Heart left ventricle (tissue), 16 donors: Measurements from ENCODE around the gene TMEM123. TPM values are rescaled to one million over a fixed set of nuclear protein-coding genes. Genes with fewer than 3 reads are reported as not detected.
A peak's percentile ranks its signal among the peaks of the same experiment; 100 is the strongest.

ENCODE experiments used
- ATAC-seq, 4 donors: fragments of 200-7000 bp; cut with Tn5 transposase; one replicate each; pipeline ENCODE4 v1.9.1; 2020 to 2022; ENCODE audit warnings: moderate library complexity in 4 of 4, mild to moderate bottlenecking in 3 of 4, moderate number of reproducible peaks in 1 of 4
- DNase-seq, 5 donors: peaks; one replicate each; pipeline ENCODE4 v3.0.0-alpha.2; 2020
- H3K27ac ChIP-seq, 12 donors: fragments of 200-600 bp; sonication (generic) in 4 of 12; one replicate each; pipeline versions ENCODE4 v1.5.0 to v1.8.0; 2016 to 2022; ENCODE audit warnings: mild to moderate bottlenecking in 2 of 12
- H3K27me3 ChIP-seq, 9 donors: fragments of 200-600 bp; sonication (generic) in 2 of 9; one replicate each; pipeline versions ENCODE4 v1.5.1 to v1.8.0; 2016 to 2022; ENCODE audit warnings: mild to moderate bottlenecking in 3 of 9
- H3K36me3 ChIP-seq, 9 donors: fragments of 200-600 bp; sonication (generic) in 2 of 9; one replicate each; pipeline versions ENCODE4 v1.5.0 to v1.8.0; 2018 to 2022; ENCODE audit warnings: mild to moderate bottlenecking in 2 of 9
- H3K4me1 ChIP-seq, 12 donors: fragments of 200-600 bp; sonication (generic) in 4 of 12; one replicate each; pipeline versions ENCODE4 v1.5.0 to v1.8.0; 2016 to 2022; ENCODE audit warnings: mild to moderate bottlenecking in 3 of 12
- H3K4me3 ChIP-seq, 12 donors: fragments of 200-600 bp; sonication (generic) in 4 of 12; one replicate each; pipeline versions ENCODE4 v1.5.0 to v1.8.0; 2017 to 2022; ENCODE audit warnings: mild to moderate bottlenecking in 9 of 12, moderate library complexity in 4 of 12
- H3K9me3 ChIP-seq, 12 donors: fragments of 200-600 bp; sonication (generic) in 4 of 12; one replicate each; pipeline versions ENCODE4 v1.5.0 to v1.8.0; 2016 to 2022; ENCODE audit warnings: mild to moderate bottlenecking in 1 of 12
- POLR2A ChIP-seq, 2 donors: fragments of 450-650 bp; IDR thresholded peaks; one replicate each; pipeline ENCODE4 v1.6.1; 2017; ENCODE audit warnings: antibody characterized with exemption in 2 of 2, mild to moderate bottlenecking in 2 of 2, moderate library complexity in 2 of 2
- WGBS, 4 donors: extraction: QIAGEN DNeasy Blood & Tissue Kit in 2 of 4; methylation state at CpG; one replicate each; pipeline versions ENCODE4 v1.1.5 to v1.1.7; 2013 to 2018; 5-methylcytosine and 5-hydroxymethylcytosine counted together
- intact Hi-C, 10 donors: fragments of 100-400 bp; cut with DNase I; formaldehyde crosslinking; loops; one replicate each; pipeline versions ENCODE4 v1.11.1 to v1.14.2; 2022
- polyA plus RNA-seq, 2 donors: library from polyadenylated mRNA; stranded (reverse); fragments of 200-250 nt; gene quantifications; one replicate each; pipeline ENCODE4 v1.2.3, GENCODE V29; 2013
- total RNA-seq, 9 donors: library from RNA; depleted of rRNA in 2 of 9; stranded (reverse); fragments of >200 nt in 2 of 9; fragmentation: NEBNext Ultra II Directional in 3 of 9; extraction: Animal tissue kit (Norgen Biotek cat#: 25700) in 3 of 9; gene quantifications; one replicate each; pipeline versions ENCODE4 v1.1.0 to v1.2.4, GENCODE V29; 2016 to 2023
- TF ChIP-seq, protein P1 (sequence below), 12 donors: fragments of 200-600 bp; sonication (generic) in 4 of 12; IDR thresholded peaks; one replicate each; pipeline versions ENCODE4 v1.5.0 to v1.8.0; 2018 to 2022; ENCODE audit warnings: antibody characterized with exemption in 12 of 12, mild to moderate bottlenecking in 5 of 12
- donor health status: ischemic (EF 13 %, LVEDD 7.1; RV severe dilation, severe dysfunction).
- donor health status: healthy with polysubstance abuse.
- donor health status: DM: no; HTN: yes; CAD: no.
- donor health status: DM: no; HTN: no; CAD: no.
- donor health status: ischemic (EF 25% LVEDD 6.9; RV normal size, moderate dysfunction).
- donor health status: ischemic (EF 25% LVEDD 5.7; RV mildly dilated, moderate dysfunction).
- donor health status: healthy.
- donor health status: DM: yes; HTN: yes; CAD: no.
- donor health status: ischemic (EF 35%, LVEDD 5.7; RV mildly dilated, moderate dysfunction).
- donor health status: nonischemic (EF 11% LVEDD 7.7; RV severe dilation, severe dysfunction).
- donor health status: DM: yes; HTN: yes; CAD: no.
- donor health status: PGD.
- donor health status: ischemic (EF 29% LVEDD 5.4; RV normal size, mild dysfunction).
- donor health status: nonischemic (EF 23%, LVEDD 6.1; RV moderate dilation, normal function).

TMEM123 gene
- total and polyA plus RNA-seq, 11 donors: 25.0 to 116 (median 75.6) TPM

DNA sequence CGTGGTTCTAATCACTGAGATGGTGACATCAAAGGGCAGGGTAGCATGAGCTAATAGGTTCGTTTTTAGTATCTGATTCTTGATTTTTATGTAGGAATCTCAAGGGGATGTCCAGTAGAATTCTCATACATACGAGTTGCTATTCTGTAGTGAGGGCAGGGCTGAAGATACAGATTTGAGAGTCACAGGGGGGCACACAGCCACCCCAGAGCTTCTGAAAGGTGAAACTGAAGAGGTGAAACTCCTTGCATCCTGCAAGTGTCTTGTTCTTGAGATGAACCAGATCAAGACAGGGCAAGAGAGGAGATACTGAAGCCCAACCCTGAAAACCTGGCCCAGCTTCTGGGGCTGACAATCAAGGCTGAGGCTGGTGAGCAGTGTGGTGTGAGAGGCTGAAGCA lies 35.6 kb upstream of the TMEM123 start:
- intact Hi-C loops: no loop called here
- Histone ChIP-seq H3K9me3 (no peaks in the 10 kb centered on the region), H3K36me3 (no peaks in the 10 kb centered on the region), H3K27ac (no peak overlapping the region), H3K27me3 (peaks cover 0 to 12% (median 0%) of the 10 kb centered on the region in 9 donors), H3K4me3 (no peak overlapping the region), H3K4me1 (no peaks in the 10 kb centered on the region)
- WGBS, 4 donors: 75 to 80% (median 77%) methylated on average over 3 of the region's 3 CpGs
- ATAC-seq: no peak
- TF ChIP-seq POLR2A (IDR thresholded peaks at IDR 0.05): no peak
- TF ChIP-seq, protein P1, sequence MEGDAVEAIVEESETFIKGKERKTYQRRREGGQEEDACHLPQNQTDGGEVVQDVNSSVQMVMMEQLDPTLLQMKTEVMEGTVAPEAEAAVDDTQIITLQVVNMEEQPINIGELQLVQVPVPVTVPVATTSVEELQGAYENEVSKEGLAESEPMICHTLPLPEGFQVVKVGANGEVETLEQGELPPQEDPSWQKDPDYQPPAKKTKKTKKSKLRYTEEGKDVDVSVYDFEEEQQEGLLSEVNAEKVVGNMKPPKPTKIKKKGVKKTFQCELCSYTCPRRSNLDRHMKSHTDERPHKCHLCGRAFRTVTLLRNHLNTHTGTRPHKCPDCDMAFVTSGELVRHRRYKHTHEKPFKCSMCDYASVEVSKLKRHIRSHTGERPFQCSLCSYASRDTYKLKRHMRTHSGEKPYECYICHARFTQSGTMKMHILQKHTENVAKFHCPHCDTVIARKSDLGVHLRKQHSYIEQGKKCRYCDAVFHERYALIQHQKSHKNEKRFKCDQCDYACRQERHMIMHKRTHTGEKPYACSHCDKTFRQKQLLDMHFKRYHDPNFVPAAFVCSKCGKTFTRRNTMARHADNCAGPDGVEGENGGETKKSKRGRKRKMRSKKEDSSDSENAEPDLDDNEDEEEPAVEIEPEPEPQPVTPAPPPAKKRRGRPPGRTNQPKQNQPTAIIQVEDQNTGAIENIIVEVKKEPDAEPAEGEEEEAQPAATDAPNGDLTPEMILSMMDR (IDR thresholded peaks at IDR 0.05): no peak
- no peak for DNase-seq

DNA sequence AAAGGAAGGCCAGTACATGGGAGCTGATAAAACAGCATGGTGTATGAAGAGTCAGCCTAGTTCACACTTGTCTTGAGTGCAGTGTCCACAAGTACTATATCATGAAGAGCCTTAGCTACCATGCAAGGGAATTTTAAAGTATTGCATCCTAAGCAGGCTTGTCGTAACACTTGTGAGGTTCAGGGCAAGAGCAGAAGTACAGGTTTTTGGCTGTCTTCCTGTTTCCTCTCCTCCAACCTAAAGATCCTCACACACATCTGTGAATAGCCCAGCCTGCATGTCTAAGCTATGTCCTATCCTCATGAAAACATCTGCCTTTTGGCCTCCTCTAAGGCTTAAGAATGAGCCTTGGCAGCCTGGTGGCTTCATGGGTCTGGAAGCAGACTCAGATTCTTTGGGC lies 34.6 kb upstream of the TMEM123 start:
- Histone ChIP-seq H3K27ac (no peak overlapping the region), H3K4me3 (no peak overlapping the region), H3K9me3 (no peaks in the 10 kb centered on the region), H3K27me3 (peaks cover 0 to 8% (median 0%) of the 10 kb centered on the region in 9 donors), H3K36me3 (no peaks in the 10 kb centered on the region), H3K4me1 (no peaks in the 10 kb centered on the region)
- intact Hi-C loops: no loop called here
- whole genome bisulfite sequencing, 4 donors: 88 to 100% (median 91%) methylated on average over 1 of the region's 1 CpG
- DNase-seq (no peak), ATAC-seq (no peak)
- TF ChIP-seq, protein P1 (IDR thresholded peaks at IDR 0.05): no peak
- TF ChIP-seq POLR2A (IDR thresholded peaks at IDR 0.05): no peak

DNA sequence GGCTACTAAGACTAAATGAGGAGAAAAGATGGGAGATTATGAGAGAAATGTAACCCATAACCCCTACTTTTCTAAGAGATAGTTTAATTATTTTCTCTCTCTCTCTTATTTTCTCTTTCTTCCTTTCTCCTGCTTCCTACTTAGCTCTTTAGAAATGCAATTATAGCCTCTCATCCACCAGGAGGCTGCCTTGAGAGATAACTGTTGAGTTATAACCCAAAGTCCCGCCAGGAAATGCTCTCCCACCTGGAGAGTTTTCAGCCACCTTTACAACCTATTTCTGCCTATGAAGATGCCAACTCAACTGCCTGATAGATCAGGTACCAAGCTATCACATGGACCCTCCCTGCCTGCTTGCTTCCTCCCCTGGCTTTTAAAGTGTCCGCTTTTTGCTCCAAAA lies 34.0 kb upstream of the TMEM123 start:
- Histone ChIP-seq H3K4me1 (no peaks in the 10 kb centered on the region), H3K36me3 (no peaks in the 10 kb centered on the region), H3K27ac (no peak overlapping the region), H3K27me3 (peaks cover 0 to 4% (median 0%) of the 10 kb centered on the region in 9 donors), H3K9me3 (no peaks in the 10 kb centered on the region), H3K4me3 (no peak overlapping the region)
- ATAC-seq (no peak), DNase-seq (no peak)
- intact Hi-C loops: no loop called here
- TF ChIP-seq POLR2A (IDR thresholded peaks at IDR 0.05): no peak
- TF ChIP-seq, protein P1 (IDR thresholded peaks at IDR 0.05): no peak
- 86 to 94% (median 91%) methylated on average over 2 of the region's 2 CpGs for WGBS, 4 donors

DNA sequence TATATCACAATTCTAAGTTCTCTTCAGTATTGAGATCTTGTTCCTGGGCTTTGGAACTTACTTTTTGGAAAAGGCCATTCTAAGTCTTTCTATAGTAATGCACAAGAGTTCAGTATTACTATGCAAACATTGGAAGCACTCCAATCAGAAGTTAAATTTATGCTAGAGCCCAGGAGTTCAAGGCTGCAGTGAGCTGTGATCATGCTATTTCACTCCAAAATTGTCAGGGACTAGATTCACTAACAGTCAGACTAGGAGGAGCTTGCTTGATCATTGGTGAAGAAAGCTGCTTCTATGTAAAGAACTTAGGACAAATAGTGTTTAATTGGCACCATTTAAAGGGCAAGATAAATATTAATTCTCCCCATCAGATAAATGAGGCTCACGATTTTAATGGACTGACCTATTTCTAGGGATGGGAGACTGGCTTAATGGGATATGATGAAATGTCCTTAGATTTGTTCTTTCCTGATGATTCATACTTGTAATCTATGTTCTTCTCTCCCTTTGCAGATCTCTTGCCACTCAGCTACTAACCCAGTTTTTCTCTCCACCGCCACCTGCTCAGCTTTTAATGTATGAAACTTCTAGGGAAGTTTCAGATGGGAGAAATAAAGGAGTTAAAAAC lies 32.6 kb upstream of the TMEM123 start:
- no peak overlapping the region for H3K4me3 ChIP-seq
- ATAC-seq (peak in 1 of 4 donors; percentile 46), DNase-seq (no peak)
- TF ChIP-seq, protein P1 (IDR thresholded peaks at IDR 0.05): no peak
- no peak for TF ChIP-seq POLR2A (IDR thresholded peaks at IDR 0.05)
- intact Hi-C loops: no loop called here
- 78 to 91% (median 84%) methylated on average over 2 of the region's 2 CpGs for WGBS, 4 donors
- no peaks in the 10 kb centered on the region for H3K4me1 ChIP-seq
- no peak overlapping the region for H3K27ac ChIP-seq
- H3K9me3 ChIP-seq: no peaks in the 10 kb centered on the region
- no peaks in the 10 kb centered on the region for H3K36me3 ChIP-seq
- peaks cover 0 to 3% (median 0%) of the 10 kb centered on the region in 9 donors for H3K27me3 ChIP-seq
